ENCODE data around the gene STXBP3. TPM values are rescaled to one million over a fixed set of nuclear protein-coding genes. Genes with fewer than 3 reads are reported as not detected.

STXBP3 gene, protein sequence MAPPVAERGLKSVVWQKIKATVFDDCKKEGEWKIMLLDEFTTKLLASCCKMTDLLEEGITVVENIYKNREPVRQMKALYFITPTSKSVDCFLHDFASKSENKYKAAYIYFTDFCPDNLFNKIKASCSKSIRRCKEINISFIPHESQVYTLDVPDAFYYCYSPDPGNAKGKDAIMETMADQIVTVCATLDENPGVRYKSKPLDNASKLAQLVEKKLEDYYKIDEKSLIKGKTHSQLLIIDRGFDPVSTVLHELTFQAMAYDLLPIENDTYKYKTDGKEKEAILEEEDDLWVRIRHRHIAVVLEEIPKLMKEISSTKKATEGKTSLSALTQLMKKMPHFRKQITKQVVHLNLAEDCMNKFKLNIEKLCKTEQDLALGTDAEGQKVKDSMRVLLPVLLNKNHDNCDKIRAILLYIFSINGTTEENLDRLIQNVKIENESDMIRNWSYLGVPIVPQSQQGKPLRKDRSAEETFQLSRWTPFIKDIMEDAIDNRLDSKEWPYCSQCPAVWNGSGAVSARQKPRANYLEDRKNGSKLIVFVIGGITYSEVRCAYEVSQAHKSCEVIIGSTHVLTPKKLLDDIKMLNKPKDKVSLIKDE
- polyA plus RNA-seq (2013, experiment 1 of 2) = 21.6 TPM
- 25.4 TPM for polyA plus RNA-seq (2013, experiment 2 of 2)

DNA sequence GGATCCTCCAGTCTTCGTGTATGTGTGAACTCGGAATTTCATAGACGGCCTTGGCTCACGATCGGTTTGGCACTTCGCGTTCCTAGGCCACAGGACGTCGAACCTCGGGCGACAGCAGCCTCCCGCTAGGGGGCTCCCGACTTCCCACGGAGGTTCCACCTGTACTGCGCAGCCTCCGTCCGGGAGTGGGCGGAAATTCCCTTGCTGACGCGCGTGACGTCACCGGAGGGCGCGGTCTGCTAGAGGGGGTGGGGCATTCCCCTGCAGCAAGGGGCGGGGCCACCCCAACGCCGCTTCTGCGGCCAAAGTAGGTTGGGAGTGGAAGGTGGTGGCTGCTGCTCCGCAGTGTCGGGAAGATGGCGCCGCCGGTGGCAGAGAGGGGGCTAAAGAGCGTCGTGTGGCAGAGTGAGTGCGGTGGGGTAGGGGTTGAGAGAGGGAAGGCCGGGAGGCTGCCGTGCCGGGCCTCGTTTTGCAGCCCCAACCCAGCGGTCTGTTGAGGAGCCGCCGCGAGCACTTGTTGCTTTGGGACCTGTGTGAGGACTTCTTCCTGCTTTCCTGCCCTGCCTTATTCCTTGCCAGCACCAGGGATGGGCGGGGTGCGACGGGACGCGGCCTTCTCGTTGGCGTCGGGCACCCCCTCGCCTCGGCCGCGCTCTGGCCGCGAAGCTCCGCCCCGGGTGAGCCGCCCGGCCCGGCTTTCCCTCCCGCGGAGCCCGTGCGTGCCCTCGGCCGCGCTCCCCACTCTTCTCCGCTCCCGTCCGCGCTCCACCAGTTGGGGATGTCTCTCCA lies at the start of gene STXBP3:
TSS of gene STXBP3 (plus strand) at position 293 of the 789 bp plus-strand sequence. CDS start at position 357, 64 bp downstream.
- no peaks in the 10 kb centered on the region for H3K79me1 ChIP-seq (replicated peaks; ENCODE audit: low read length, poor library complexity, severe bottlenecking)
- under 1% methylated on average over 65 of the region's 75 CpGs for WGBS
- peak within 1 kb of the TSS; percentile 71 for H3K4me2 ChIP-seq (ENCODE audit: low read length, poor library complexity, severe bottlenecking)
- peak within 1 kb of the TSS in 1 of 2 experiments; percentile 75 for H3K23ac ChIP-seq (ENCODE audit: low read length in 2 of 2)
- H3K4me3 ChIP-seq (ENCODE audit: insufficient read depth in 1 of 2, low read depth in 1 of 2, low read length in 2 of 2) = peak within 1 kb of the TSS; percentile 88 to 94
- peak within 1 kb of the TSS; percentile 3 to 38 for H2BK12ac ChIP-seq (ENCODE audit: low read length in 2 of 2)
- H3K9ac ChIP-seq (ENCODE audit: low read length) = peak within 1 kb of the TSS; percentile 99
- peak within 1 kb of the TSS in 1 of 2 experiments; percentile 63 for H3K14ac ChIP-seq (ENCODE audit: low read length in 2 of 2)
- H3K27ac ChIP-seq (ENCODE audit: low read length, poor library complexity, severe bottlenecking) = peak within 1 kb of the TSS; percentile 98
- peak within 1 kb of the TSS; percentile 95 for H4K91ac ChIP-seq (ENCODE audit: low read length)
- DNase-seq = peak; percentile 97
- no peak within 1 kb of the TSS for H2AK5ac ChIP-seq (ENCODE audit: low read length, severe bottlenecking)
- peak within 1 kb of the TSS; percentile 94 to 97 for H3K18ac ChIP-seq (ENCODE audit: low read depth in 1 of 2, low read length in 2 of 2)
- H3K4me1 ChIP-seq (ENCODE audit: control insufficient read depth, insufficient read depth, low read depth, low read length) = peaks cover 6% of the 10 kb centered on the region
- H3K36me3 ChIP-seq (ENCODE audit: control insufficient read depth in 1 of 2, insufficient read depth in 2 of 2, low read depth in 1 of 2, low read length in 2 of 2) = peaks cover 5 to 23% of the 10 kb centered on the region in 2 experiments
- peak within 1 kb of the TSS; percentile 93 to 96 for H3K4ac ChIP-seq (ENCODE audit: low read depth in 1 of 2, low read length in 2 of 2)
- H2BK5ac ChIP-seq (ENCODE audit: low read depth, low read length, poor library complexity, severe bottlenecking) = peak within 1 kb of the TSS; percentile 83
- H2BK120ac ChIP-seq (ENCODE audit: low read depth, low read length) = no peak within 1 kb of the TSS
- H3K9me3 ChIP-seq (ENCODE audit: control insufficient read depth, low read length) = no peaks in the 10 kb centered on the region
- H2BK15ac ChIP-seq (ENCODE audit: low read depth, poor library complexity, severe bottlenecking) = peak within 1 kb of the TSS; percentile 82
- H4K8ac ChIP-seq (ENCODE audit: low read length) = peak within 1 kb of the TSS; percentile 93
- no peaks in the 10 kb centered on the region for H3K27me3 ChIP-seq (ENCODE audit: control insufficient read depth in 1 of 2, insufficient read depth in 1 of 2, low read length in 2 of 2)
- peak within 1 kb of the TSS; percentile 64 for H2AFZ ChIP-seq (ENCODE audit: low read depth, low read length)

DNA sequence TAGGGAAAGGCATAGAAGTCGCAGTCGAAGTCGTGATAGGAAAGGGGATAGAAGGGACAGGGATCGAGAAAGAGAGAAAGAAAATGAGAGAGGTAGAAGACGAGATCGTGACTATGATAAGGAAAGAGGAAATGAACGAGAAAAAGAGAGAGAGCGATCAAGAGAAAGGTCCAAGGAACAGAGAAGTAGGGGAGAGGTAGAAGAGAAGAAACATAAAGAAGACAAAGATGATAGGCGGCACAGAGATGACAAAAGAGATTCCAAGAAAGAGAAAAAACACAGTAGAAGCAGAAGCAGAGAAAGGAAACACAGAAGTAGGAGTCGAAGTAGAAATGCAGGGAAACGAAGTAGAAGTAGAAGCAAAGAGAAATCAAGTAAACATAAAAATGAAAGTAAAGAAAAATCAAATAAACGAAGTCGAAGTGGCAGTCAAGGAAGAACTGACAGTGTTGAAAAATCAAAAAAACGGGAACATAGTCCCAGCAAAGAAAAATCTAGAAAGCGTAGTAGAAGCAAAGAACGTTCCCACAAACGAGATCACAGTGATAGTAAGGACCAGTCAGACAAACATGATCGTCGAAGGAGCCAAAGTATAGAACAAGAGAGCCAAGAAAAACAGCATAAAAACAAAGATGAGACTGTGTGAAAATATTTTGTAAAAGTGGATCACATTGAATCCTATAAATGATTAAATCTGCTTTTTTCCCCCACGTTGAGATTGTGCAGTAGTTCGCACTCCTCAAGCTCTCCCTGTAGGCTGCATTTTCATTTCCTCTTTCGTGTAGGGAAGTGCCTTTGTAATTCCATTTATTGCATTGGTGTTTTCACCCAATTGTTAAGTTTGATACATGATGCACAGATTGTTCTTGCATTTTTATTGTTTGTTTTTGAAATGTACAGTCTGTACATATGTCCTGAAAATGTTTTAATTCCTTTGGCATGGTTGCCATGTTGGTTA lies 46.8 kb upstream of the STXBP3 start:
- H3K9me3 ChIP-seq (ENCODE audit: control insufficient read depth, low read length) = no peaks in the 10 kb centered on the region
- no peak overlapping the region for H2BK120ac ChIP-seq (ENCODE audit: low read depth, low read length)
- H2BK12ac ChIP-seq (ENCODE audit: low read length in 2 of 2) = no peak overlapping the region
- H3K9ac ChIP-seq (ENCODE audit: low read length) = no peak overlapping the region
- H3K4me3 ChIP-seq (ENCODE audit: insufficient read depth in 1 of 2, low read depth in 1 of 2, low read length in 2 of 2) = no peak overlapping the region
- no peak overlapping the region for H2AK5ac ChIP-seq (ENCODE audit: low read length, severe bottlenecking)
- no peaks in the 10 kb centered on the region for H3K27me3 ChIP-seq (ENCODE audit: control insufficient read depth in 1 of 2, insufficient read depth in 1 of 2, low read length in 2 of 2)
- no peak overlapping the region for H3K4me2 ChIP-seq (ENCODE audit: low read length, poor library complexity, severe bottlenecking)
- peaks cover 7% of the 10 kb centered on the region for H3K79me1 ChIP-seq (replicated peaks; ENCODE audit: low read length, poor library complexity, severe bottlenecking)
- no peak overlapping the region for H4K8ac ChIP-seq (ENCODE audit: low read length)
- no peak overlapping the region for H2BK5ac ChIP-seq (ENCODE audit: low read depth, low read length, poor library complexity, severe bottlenecking)
- H3K36me3 ChIP-seq (ENCODE audit: control insufficient read depth in 1 of 2, insufficient read depth in 2 of 2, low read depth in 1 of 2, low read length in 2 of 2) = peaks cover 10 to 71% of the 10 kb centered on the region in 2 experiments
- WGBS = 97% methylated on average over 22 of the region's 22 CpGs
- no peak overlapping the region for H3K4ac ChIP-seq (ENCODE audit: low read depth in 1 of 2, low read length in 2 of 2)
- no peak overlapping the region for H2BK15ac ChIP-seq (ENCODE audit: low read depth, poor library complexity, severe bottlenecking)
- no peak overlapping the region for H3K14ac ChIP-seq (ENCODE audit: low read length in 2 of 2)
- H2AFZ ChIP-seq (ENCODE audit: low read depth, low read length) = no peak overlapping the region
- H3K18ac ChIP-seq (ENCODE audit: low read depth in 1 of 2, low read length in 2 of 2) = no peak overlapping the region
- H4K91ac ChIP-seq (ENCODE audit: low read length) = no peak overlapping the region
- H3K4me1 ChIP-seq (ENCODE audit: control insufficient read depth, insufficient read depth, low read depth, low read length) = no peaks in the 10 kb centered on the region
- no peak overlapping the region for H3K27ac ChIP-seq (ENCODE audit: low read length, poor library complexity, severe bottlenecking)
- no peak for DNase-seq
- no peak overlapping the region for H3K23ac ChIP-seq (ENCODE audit: low read length in 2 of 2)

DNA sequence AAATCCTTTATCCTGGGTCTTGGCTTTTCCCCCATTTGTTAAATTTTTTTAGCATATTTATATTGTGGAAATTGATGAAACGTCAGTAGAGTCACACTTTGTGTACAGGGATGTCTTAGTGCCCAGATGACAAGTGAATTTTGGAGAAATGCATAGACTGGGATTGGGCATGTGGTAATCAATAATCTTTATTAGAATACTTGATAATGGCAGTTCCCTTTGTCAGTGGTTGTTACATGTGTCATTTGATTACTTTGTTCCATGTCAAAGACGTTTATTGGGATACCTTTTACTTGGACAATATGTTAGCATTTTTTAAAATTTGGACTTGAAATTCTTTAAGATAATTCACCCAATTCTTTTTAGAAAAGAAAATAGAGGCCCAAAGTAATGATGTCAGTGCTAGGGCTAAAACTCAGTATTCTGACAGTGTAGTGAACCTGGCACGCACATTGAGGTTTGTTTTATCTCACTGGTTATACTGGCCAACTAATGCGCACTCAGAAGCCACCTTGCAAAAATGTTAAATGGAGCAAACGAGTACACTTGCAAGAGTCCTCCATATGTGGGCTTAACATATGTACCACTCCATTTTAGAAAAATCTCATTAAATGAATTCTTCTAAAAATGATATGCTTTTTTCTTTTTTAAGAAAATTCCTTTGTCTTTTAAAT lies 45.2 kb upstream of the STXBP3 start:
- Histone ChIP-seq H3K27ac (ENCODE audit: low read length, poor library complexity, severe bottlenecking) (no peak overlapping the region), H2AFZ (ENCODE audit: low read depth, low read length) (no peak overlapping the region), H3K18ac (ENCODE audit: low read depth in 1 of 2, low read length in 2 of 2) (no peak overlapping the region), H3K23ac (ENCODE audit: low read length in 2 of 2) (no peak overlapping the region), H3K9ac (ENCODE audit: low read length) (no peak overlapping the region), H3K4me1 (ENCODE audit: control insufficient read depth, insufficient read depth, low read depth, low read length) (no peaks in the 10 kb centered on the region), H3K36me3 (ENCODE audit: control insufficient read depth in 1 of 2, insufficient read depth in 2 of 2, low read depth in 1 of 2, low read length in 2 of 2) (peaks cover 10 to 61% of the 10 kb centered on the region in 2 experiments), H3K9me3 (ENCODE audit: control insufficient read depth, low read length) (no peaks in the 10 kb centered on the region), H3K4me2 (ENCODE audit: low read length, poor library complexity, severe bottlenecking) (no peak overlapping the region), H3K14ac (ENCODE audit: low read length in 2 of 2) (no peak overlapping the region), H3K4ac (ENCODE audit: low read depth in 1 of 2, low read length in 2 of 2) (no peak overlapping the region), H2BK5ac (ENCODE audit: low read depth, low read length, poor library complexity, severe bottlenecking) (no peak overlapping the region), H2BK15ac (ENCODE audit: low read depth, poor library complexity, severe bottlenecking) (no peak overlapping the region), H4K8ac (ENCODE audit: low read length) (no peak overlapping the region), H4K91ac (ENCODE audit: low read length) (no peak overlapping the region), H3K27me3 (ENCODE audit: control insufficient read depth in 1 of 2, insufficient read depth in 1 of 2, low read length in 2 of 2) (no peaks in the 10 kb centered on the region), H2AK5ac (ENCODE audit: low read length, severe bottlenecking) (no peak overlapping the region), H3K4me3 (ENCODE audit: insufficient read depth in 1 of 2, low read depth in 1 of 2, low read length in 2 of 2) (no peak overlapping the region), H2BK12ac (ENCODE audit: low read length in 2 of 2) (no peak overlapping the region), H2BK120ac (ENCODE audit: low read depth, low read length) (no peak overlapping the region), H3K79me1 (replicated peaks; ENCODE audit: low read length, poor library complexity, severe bottlenecking) (peaks cover 7% of the 10 kb centered on the region)
- DNase-seq = no peak
- WGBS = 98% methylated on average over 4 of the region's 5 CpGs
